Measurements from ENCODE around the gene ADAMTSL1.

The ADAMTSL1 gene

GRCh38 chr9:18707489-18708205 lies 233.7 kb downstream of the ADAMTSL1 start:
- no peak for DNase-seq

DNA sequence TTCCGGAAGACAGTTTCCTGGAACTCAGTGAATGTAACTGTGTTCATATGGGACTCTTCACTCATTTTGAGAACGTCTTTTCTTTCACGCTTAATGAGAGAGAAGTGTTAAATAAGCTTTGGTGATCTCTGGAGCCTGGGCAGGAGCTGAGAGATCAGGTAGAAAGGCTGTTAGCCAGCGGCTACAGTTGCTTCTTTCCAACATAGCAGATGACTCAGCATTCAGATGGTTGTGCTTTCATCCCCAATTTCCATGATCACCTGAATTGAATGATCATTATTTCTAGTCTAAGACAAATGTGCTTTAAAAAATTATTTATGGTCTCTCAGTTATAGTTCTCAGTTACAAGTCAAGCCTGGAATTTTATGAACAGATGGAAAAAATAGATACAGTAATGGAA lies 234.5 kb downstream of the ADAMTSL1 start:
- DNase-seq, result no peak

GRCh38 chr9:18710065-18710464 lies 236.1 kb downstream of the ADAMTSL1 start:
- DNase-seq, result no peak

- DNase-seq, result no peak
Measured at GRCh38 chr9:18717759-18718158, 243.8 kb downstream of the ADAMTSL1 start.

- DNase-seq, result no peak
Measured at GRCh38 chr9:18718393-18718792, 244.4 kb downstream of the ADAMTSL1 start.

DNA sequence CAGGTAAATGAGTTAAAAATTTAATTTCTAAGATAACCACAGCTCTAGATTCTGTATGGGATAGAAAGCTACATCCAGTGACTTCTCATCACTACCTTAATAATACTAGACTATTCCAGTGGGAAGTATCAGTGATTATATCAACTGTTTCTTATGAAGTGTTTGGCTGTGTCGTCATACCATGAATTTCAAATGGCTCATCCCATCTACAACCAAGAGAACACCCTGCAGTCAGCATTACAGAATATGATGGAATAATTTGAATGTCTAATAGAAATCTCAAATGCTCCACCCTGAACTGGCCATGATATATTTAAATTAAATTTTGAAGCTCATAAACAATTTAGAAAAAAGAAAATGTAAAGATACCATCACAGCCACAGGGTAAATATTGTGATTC lies 245.0 kb downstream of the ADAMTSL1 start:
- DNase-seq, result no peak

- no peak for DNase-seq
Measured at GRCh38 chr9:18720691-18721090, 246.7 kb downstream of the ADAMTSL1 start.

GRCh38 chr9:18721267-18721994 lies 247.5 kb downstream of the ADAMTSL1 start:
- DNase-seq, result no peak

DNA sequence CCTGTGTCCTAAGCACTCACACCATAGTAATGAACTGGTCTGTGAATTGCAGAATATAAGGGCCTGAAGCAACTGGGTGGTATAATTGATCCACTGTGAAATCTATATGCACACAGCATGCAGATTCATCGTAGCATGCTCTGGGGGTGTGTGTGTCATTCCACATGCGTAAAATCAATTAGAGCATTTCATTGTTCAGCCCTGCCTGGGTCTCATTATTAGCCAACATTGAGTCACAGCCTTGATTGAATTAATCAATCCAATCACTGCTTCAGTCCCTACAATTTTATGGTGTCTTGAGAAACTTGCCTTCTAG lies 248.0 kb downstream of the ADAMTSL1 start:
- DNase-seq, result no peak

DNA sequence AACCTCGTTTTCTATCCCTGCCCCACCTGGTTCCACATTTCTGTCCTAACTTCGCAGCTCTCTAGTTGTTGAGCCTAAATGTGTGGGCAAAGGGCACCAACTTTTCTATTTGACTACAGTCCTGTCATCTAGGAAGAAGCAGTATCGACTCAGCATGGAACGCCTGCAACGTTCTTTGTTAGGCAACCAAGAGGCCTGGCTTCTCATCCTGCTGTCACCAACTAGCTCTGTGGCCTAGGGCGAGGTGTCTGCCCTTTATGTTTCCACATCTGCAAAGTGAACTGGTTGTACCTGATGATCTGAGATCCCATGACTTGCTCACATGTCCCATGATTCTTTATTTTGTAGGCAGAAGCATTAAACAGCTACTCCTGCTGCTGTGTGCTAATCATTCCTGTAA lies 248.9 kb downstream of the ADAMTSL1 start:
- DNase-seq, result no peak

DNA sequence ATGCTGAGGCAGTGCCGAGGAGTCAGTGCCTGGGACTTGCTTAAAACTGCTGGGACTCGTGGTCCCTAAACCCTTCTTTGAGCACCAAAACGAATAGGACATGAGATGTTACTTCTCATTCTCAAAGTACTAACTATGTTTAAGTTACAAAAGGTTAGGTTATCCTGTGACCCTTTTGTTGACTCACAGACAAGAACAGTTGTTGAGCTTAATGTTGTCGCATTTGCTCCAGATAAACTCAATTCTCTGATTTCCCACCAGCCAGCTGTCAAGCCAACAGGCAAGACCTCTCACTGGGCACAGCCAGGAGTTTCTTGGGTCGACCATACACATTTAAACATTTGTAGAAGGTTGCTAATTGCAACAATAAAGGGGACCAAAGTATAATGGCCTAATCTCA lies 249.4 kb downstream of the ADAMTSL1 start:
- no peak for DNase-seq

GRCh38 chr9:18726546-18726945 lies 252.6 kb downstream of the ADAMTSL1 start:
- no peak for DNase-seq

GRCh38 chr9:18727904-18728303 lies 254.0 kb downstream of the ADAMTSL1 start:
- DNase-seq, result no peak

DNA sequence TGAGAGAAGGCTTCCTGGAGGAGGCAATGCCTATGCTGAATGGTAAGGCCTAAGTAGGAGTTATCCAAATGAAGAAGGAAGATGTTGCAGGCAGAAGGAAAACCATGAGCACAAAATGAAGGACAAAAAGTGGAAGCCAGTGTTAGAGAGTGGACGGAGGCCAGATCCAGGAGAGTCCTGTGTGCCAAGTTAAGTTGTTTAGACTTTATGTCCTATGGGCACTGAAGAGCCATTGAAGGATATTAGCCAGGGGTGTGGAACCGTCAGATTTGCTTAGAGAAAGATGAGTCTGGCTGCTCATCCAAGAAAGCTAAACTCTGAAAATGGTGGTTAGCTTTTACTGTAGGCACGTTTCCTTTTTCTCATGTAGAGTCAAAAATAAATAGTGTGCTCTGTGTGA lies 254.7 kb downstream of the ADAMTSL1 start:
- DNase-seq, result no peak

- DNase-seq, result no peak
Measured at GRCh38 chr9:18730241-18730640, 256.3 kb downstream of the ADAMTSL1 start.

DNA sequence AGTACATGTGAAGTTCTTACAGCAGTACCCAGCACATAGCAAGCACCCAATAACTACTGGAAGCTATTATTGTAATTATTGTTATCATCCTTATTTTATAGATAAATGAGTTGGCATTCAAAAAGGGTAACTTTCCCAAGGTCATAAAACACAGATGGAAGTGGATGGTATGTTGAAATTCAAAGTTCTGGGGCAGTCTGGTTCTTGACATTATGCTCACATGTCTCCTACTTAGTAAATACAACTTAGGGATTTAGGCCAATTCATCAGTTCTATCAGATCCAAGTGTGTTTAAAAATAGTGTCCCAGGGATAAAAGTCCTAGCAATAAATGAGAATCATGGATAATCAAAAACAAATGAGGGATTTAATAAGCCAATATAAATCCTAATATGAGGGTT lies 265.2 kb downstream of the ADAMTSL1 start:
- no peak for DNase-seq

DNA sequence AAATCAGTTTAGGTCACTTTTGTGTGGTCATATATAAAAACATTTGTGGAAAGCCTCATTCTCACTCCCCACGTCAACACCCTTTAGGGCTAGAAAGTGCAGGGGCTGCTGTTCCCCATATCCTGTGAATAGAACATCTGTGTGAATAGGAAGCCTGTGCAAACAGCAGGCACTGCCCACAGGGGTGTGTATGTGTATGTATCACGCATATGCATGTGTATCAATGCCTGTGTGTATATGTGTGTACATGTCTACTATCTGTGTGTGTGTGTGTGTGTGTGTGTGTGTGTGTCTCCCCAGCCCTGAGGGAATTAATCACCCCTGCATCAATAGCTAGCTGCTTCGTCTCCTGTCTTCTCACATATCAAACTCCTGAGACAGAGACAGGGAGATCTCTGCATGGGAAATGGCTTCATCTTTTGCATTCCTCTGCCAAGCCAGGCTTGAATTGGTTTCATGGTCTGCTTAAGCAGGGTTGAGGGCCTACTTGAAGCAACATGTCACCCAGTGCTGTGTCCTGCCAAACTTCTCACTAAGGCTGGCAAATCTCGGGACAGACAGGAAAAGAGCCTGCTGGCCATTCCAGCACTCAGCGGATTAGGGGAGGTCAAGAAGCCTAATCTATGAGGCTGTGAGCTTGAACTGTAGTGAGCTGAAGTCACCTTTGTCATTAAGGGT lies 265.8 kb downstream of the ADAMTSL1 start:
- DNase-seq, result no peak

GRCh38 chr9:18741359-18741758 lies 267.4 kb downstream of the ADAMTSL1 start:
- no peak for DNase-seq

GRCh38 chr9:18741945-18742344 lies 268.0 kb downstream of the ADAMTSL1 start:
- no peak for DNase-seq

DNA sequence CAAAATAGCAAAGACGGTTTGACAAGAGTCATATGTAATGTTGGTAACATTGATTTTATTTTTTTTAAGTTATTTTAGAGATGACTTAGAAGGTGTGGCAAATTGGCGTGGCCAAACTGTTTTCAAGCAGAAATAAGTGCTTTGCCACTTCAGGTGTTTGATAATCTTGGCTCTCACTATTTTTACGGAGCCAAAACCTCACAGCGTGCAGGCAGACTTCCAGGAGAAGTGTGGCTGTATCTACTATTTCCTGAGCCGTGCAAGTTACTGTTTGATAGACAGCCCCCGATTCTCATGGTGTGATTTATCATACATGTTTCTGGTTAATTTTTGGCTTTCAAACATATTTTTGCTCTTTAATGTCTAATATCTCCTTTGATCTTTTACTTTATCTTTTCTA lies 269.5 kb downstream of the ADAMTSL1 start:
- DNase-seq, result no peak

- no peak for DNase-seq
Measured at GRCh38 chr9:18743971-18744370, 270.0 kb downstream of the ADAMTSL1 start.

DNA sequence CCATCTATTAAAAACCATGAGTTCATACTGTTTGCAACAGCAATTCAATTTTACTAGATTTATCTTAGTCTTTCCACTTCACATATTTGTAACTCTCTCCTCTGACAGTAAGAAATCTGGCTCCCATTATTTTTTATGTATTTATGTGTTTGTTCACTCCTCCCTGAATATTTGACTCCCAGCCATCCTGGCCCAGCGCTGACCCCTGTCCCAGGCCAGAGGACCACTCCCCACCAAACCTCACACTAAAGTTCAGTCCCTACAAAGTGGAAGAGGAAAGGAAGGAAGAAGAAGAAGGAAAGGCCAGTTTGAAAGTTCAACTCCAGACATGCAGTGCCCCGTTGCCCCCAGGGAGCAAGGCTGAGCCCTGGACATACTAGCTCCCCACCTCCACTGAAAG lies 271.8 kb downstream of the ADAMTSL1 start:
- no peak for DNase-seq

DNA sequence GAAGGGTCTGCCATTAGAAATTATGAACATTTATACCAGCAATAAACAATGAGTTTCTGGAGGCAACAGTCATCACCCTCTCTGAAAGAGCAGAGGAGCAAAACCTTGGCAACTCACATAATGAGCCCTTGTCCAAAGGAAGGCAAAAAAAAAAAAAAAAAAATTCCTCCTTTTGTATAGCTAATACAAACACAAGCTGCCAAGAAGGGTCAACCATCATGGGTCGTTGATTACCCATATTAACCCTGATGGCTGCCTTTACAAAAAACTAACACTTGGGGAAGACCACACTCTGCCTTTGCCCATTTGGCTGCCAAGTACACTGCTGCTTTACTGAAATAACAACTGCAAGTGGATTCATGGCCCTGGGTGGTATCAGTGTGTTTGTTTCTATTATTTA lies 272.7 kb downstream of the ADAMTSL1 start:
- DNase-seq, result no peak

DNA sequence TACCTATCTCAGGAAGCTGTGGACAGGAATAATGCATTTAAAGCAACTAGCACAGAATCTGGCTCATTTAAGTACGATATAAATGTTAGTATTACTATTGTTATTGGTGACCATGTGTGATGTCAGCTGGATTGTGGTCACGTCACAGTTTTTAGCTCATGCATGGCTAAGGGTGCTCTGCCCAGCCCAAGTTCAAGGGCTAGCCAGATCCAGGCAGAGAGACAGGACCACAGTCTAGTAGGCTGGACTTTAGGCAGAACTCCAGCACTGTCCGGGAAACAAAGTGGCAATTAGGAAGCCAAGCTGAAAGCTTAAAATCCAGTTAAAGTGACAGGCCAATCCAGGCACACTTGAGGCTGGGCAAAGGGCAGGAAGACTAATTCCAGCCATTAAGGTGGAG lies 273.6 kb downstream of the ADAMTSL1 start:
- no peak for DNase-seq

All from NCI-H1092 (cell line).